GM19193 (cell line): ENCODE results near the gene RNF111.
A peak's percentile ranks its signal among the peaks of the same experiment; 100 is the strongest.

Source experiments
- POLR2A ChIP-seq: IDR thresholded peaks from 4 replicates; pipeline ENCODE4 v1.6.1; 2011; ENCODE audit not compliant: insufficient read depth, insufficient read length; ENCODE audit errors: extremely low read depth

The RNF111 gene

GRCh38 chr15:58987491-58988005 lies at the start of gene RNF111:
RNF111 (plus strand) TSS chr15:58987663; CDS start chr15:59030823, 43,160 bp downstream.
- TF ChIP-seq POLR2A: peak; percentile 62

- no peak for TF ChIP-seq POLR2A
Measured at GRCh38 chr15:58947179-58947578, 40.3 kb upstream of the RNF111 start.

- no peak for TF ChIP-seq POLR2A
Measured at GRCh38 chr15:58951388-58952007, 36.0 kb upstream of the RNF111 start.

- no peak for TF ChIP-seq POLR2A
Measured at GRCh38 chr15:58952751-58953150, 34.7 kb upstream of the RNF111 start.

- no peak for TF ChIP-seq POLR2A
Measured at GRCh38 chr15:58957101-58957973, 30.1 kb upstream of the RNF111 start.

GRCh38 chr15:58958811-58959210 lies 28.7 kb upstream of the RNF111 start:
- no peak for TF ChIP-seq POLR2A

GRCh38 chr15:58962136-58962535 lies 25.3 kb upstream of the RNF111 start:
- no peak for TF ChIP-seq POLR2A

- TF ChIP-seq POLR2A: no peak
Measured at GRCh38 chr15:58962662-58963565, 24.5 kb upstream of the RNF111 start.

- no peak for TF ChIP-seq POLR2A
Measured at GRCh38 chr15:58966698-58967097, 20.8 kb upstream of the RNF111 start.

- TF ChIP-seq POLR2A: no peak
Measured at GRCh38 chr15:58967479-58967878, 20.0 kb upstream of the RNF111 start.

- no peak for TF ChIP-seq POLR2A
Measured at GRCh38 chr15:58977887-58978286, 9.6 kb upstream of the RNF111 start.

- no peak for TF ChIP-seq POLR2A
Measured at GRCh38 chr15:58980351-58980939, 7.0 kb upstream of the RNF111 start.

GRCh38 chr15:58981808-58982475 lies 5.5 kb upstream of the RNF111 start:
- TF ChIP-seq POLR2A: no peak

- no peak for TF ChIP-seq POLR2A
Measured at GRCh38 chr15:58983261-58983660, 4.2 kb upstream of the RNF111 start.
